ENCODE data around the gene CD99L2. TPM values are rescaled to one million over a fixed set of nuclear protein-coding genes. Genes with fewer than 3 reads are reported as not detected.

CD99L2 gene
- total RNA-seq, 4 donors from 2014 or later = 202 to 289 (median 251) TPM

DNA sequence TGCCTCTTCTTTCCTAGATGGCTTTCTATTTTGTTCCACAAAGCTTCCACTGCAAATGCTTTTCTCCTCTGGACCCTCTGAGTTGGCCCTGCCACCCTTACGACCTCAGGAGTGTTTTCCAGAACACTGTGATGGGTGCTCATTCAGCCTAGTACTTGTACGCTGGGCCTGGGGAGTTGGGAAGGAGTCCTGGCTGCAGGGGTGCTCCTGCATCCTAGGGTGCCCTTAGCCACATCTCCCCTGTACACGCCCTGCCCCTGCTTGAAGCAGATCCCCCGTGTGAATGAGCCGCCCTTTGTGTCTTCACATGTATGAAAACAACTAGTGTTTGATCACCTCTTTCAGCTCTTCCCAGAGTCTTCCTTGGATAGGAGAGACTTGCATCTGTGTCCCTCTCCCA is 141.1 kb downstream of the CD99L2 start:
- H3K27ac ChIP-seq = no peak overlapping the region
- in situ Hi-C loops (cut with MboI; ENCODE audit: low sequenced_read_pairs in 4 of 4) (no loop called here), intact Hi-C loops (cut with DNase I; ENCODE audit: low total_unique reads) (no loop called here)
- H3K27me3 ChIP-seq = no peaks in the 10 kb centered on the region
- no peaks in the 10 kb centered on the region for H3K9me3 ChIP-seq
- ATAC-seq (no peak), DNase-seq (no peak)
- no peaks in the 10 kb centered on the region for H3K4me1 ChIP-seq
- TF ChIP-seq POLR2A (IDR thresholded peaks at IDR 0.05) = no peak
- TF ChIP-seq, protein P1, sequence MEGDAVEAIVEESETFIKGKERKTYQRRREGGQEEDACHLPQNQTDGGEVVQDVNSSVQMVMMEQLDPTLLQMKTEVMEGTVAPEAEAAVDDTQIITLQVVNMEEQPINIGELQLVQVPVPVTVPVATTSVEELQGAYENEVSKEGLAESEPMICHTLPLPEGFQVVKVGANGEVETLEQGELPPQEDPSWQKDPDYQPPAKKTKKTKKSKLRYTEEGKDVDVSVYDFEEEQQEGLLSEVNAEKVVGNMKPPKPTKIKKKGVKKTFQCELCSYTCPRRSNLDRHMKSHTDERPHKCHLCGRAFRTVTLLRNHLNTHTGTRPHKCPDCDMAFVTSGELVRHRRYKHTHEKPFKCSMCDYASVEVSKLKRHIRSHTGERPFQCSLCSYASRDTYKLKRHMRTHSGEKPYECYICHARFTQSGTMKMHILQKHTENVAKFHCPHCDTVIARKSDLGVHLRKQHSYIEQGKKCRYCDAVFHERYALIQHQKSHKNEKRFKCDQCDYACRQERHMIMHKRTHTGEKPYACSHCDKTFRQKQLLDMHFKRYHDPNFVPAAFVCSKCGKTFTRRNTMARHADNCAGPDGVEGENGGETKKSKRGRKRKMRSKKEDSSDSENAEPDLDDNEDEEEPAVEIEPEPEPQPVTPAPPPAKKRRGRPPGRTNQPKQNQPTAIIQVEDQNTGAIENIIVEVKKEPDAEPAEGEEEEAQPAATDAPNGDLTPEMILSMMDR (IDR thresholded peaks at IDR 0.05 in 4 of 5, conservative IDR thresholded peaks at IDR 0.05 in 1 of 5) = no peak
- no peak overlapping the region for H3K4me3 ChIP-seq
- no peaks in the 10 kb centered on the region for H3K36me3 ChIP-seq

DNA sequence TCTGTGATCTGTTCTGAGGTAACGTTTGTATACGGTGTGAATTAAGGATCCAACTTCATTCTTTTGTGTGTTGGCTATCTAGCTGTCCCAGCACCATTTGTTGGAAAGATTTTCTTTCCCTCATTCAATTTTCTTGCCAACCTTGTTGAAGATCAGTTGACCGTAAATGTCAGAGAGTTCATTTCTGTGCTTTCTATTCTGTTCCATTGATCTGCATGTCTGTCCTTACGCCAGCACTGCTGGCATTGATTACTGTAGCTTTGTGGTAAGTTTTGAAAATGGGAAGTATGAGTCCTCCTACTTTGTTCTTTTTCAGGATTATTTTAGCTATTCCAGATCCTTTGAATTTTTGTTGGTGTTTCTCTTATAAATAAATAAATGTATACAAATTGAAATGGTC is 144.5 kb downstream of the CD99L2 start:
- no peak for DNase-seq
- Histone ChIP-seq H3K27ac (no peak overlapping the region), H3K9me3 (no peaks in the 10 kb centered on the region), H3K4me1 (no peaks in the 10 kb centered on the region), H3K36me3 (no peaks in the 10 kb centered on the region), H3K4me3 (no peak overlapping the region), H3K27me3 (no peaks in the 10 kb centered on the region)
- in situ Hi-C loops (cut with MboI; ENCODE audit: low sequenced_read_pairs in 4 of 4) (no loop called here), intact Hi-C loops (cut with DNase I; ENCODE audit: low total_unique reads) (no loop called here)
- no peak for TF ChIP-seq POLR2A (IDR thresholded peaks at IDR 0.05)
- TF ChIP-seq, protein P1 (IDR thresholded peaks at IDR 0.05 in 4 of 5, conservative IDR thresholded peaks at IDR 0.05 in 1 of 5) = no peak
- ATAC-seq = no peak

- no peaks in the 10 kb centered on the region for H3K4me1 ChIP-seq
- no peaks in the 10 kb centered on the region for H3K27me3 ChIP-seq
- no peaks in the 10 kb centered on the region for H3K36me3 ChIP-seq
- ATAC-seq = no peak
- H3K4me3 ChIP-seq = no peak overlapping the region
- in situ Hi-C loops (cut with MboI; ENCODE audit: low sequenced_read_pairs in 4 of 4) (no loop called here), intact Hi-C loops (cut with DNase I; ENCODE audit: low total_unique reads) (no loop called here)
- DNase-seq = no peak
- no peak overlapping the region for H3K27ac ChIP-seq
- H3K9me3 ChIP-seq = no peaks in the 10 kb centered on the region
- no peak for TF ChIP-seq POLR2A (IDR thresholded peaks at IDR 0.05)
- TF ChIP-seq, protein P1 (IDR thresholded peaks at IDR 0.05 in 4 of 5, conservative IDR thresholded peaks at IDR 0.05 in 1 of 5) = no peak
Measured at GRCh38 chrX:150753357-150753756, 145.1 kb downstream of the CD99L2 start.

DNA sequence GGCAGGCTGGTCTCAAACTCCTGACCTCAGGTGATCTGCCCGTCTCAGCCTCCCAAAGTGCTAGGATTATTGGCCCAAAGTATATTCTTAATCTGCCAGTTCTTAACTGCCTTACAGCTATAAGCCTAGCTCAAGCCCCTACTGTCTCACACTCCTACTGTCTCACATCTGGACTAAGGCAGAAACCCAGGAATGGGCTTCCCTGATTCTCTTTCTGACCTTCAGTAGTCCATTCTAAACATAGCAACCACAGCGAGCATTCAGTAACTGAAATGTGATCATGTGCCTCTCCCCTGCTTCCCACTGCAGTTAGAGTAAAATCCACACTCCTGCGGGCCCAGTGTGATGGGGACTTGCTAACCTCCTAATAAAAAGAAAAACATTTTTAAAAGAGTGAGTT is 146.3 kb downstream of the CD99L2 start:
- DNase-seq = no peak
- Histone ChIP-seq H3K4me1 (no peaks in the 10 kb centered on the region), H3K9me3 (no peaks in the 10 kb centered on the region), H3K36me3 (no peaks in the 10 kb centered on the region), H3K27me3 (no peaks in the 10 kb centered on the region), H3K4me3 (no peak overlapping the region), H3K27ac (no peak overlapping the region)
- in situ Hi-C loops (cut with MboI; ENCODE audit: low sequenced_read_pairs in 4 of 4) = no loop called here
- peak in 1 of 2 donors; percentile 73 for ATAC-seq
- TF ChIP-seq, protein P1 (IDR thresholded peaks at IDR 0.05 in 4 of 5, conservative IDR thresholded peaks at IDR 0.05 in 1 of 5) = no peak
- TF ChIP-seq POLR2A (IDR thresholded peaks at IDR 0.05) = no peak
- intact Hi-C loops (cut with DNase I; ENCODE audit: low total_unique reads) = no loop called here

DNA sequence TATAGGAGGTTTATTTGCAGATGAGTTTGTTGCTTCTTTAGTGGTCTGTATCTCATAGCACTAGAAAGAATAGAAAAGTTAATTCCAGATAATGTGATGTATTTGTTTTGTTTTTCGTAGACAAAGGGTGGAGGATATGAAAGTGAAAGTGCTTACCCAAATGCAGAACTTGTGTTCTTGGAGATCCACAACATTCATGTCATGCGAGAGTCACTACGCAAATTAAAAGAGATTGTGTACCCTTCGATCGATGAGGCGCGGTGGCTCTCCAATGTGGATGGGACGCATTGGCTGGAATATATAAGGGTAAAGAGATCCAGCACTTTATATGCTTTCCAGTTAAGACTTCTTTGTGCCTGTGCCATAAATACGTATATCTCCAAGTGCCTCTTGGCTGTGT is 162.0 kb downstream of the CD99L2 start:
- in situ Hi-C loops (cut with MboI; ENCODE audit: low sequenced_read_pairs in 4 of 4) (no loop called here), intact Hi-C loops (cut with DNase I; ENCODE audit: low total_unique reads) (no loop called here)
- Histone ChIP-seq H3K9me3 (no peaks in the 10 kb centered on the region), H3K4me3 (no peak overlapping the region), H3K27me3 (no peaks in the 10 kb centered on the region), H3K4me1 (no peaks in the 10 kb centered on the region), H3K36me3 (peaks cover 0 to 36% of the 10 kb centered on the region in 2 donors), H3K27ac (no peak overlapping the region)
- ATAC-seq (no peak), DNase-seq (no peak)
- TF ChIP-seq POLR2A (IDR thresholded peaks at IDR 0.05) = no peak
- TF ChIP-seq, protein P1 (IDR thresholded peaks at IDR 0.05 in 4 of 5, conservative IDR thresholded peaks at IDR 0.05 in 1 of 5) = no peak
